HepG2 (cell line): ENCODE data around the gene UBE2Q2. TPM values are rescaled to one million over a fixed set of nuclear protein-coding genes. Genes with fewer than 3 reads are reported as not detected.
A peak's percentile ranks its signal among the peaks of the same experiment; 100 is the strongest.
"Not testable (repeated sequence)": the region's sequence is repeated elsewhere in the genome, so short reads cannot be mapped to it uniquely, and the experiment has no call there.

Experiments
- ATAC-seq: fragments of 200-7000 bp; cut with Tn5 transposase; 3 replicates; pipeline ENCODE4 v1.9.1; 2020; ENCODE audit warnings: mild to moderate bottlenecking, moderate library complexity
- BruUV-seq: library from RNA; stranded (reverse); fragments of 400-500 nt; replicated peaks from 2 replicates; lab custom pipeline; 2021; lab: Mats Ljungman, UMichigan
- CTCF ChIA-PET: fragments of 300-600 bp; formaldehyde crosslinking; extraction: SDS; loops from one replicate; lab custom pipeline; 2021; ENCODE audit warnings: low total read pairs, inconsistent platforms, low intra/inter-chr PET ratio; lab: Yijun Ruan, JAX
- POLR2A ChIA-PET: fragments of 350-600 bp; sonication (Branson Sonifier 250); formaldehyde crosslinking; loops from one replicate; lab custom pipeline; 2020; ENCODE audit warnings: antibody characterized with exemption, inconsistent platforms; lab: Yijun Ruan, JAX
- DNase-seq: peaks from one replicate; pipeline ENCODE4 v3.0.0-alpha.2; 2015; ENCODE audit warnings: low spot score
- FAIRE-seq: peaks from 3 replicates; lab custom pipeline; 2011; peaks lifted over from hg19 to GRCh38; lab: Jason Lieb, UNC
- H2AFZ ChIP-seq: one replicate; pipeline ENCODE4 v1.6.1; 2011; ENCODE audit warnings: low read length, inconsistent platforms
- H3K27ac ChIP-seq: fragments of 300-600 bp; 3 replicates; pipeline ENCODE4 v1.8.0; 2011; ENCODE audit warnings: mixed run types, mild to moderate bottlenecking, mixed read lengths, low read length, inconsistent platforms; ENCODE audit not compliant: insufficient read depth; ENCODE audit errors: extremely low read length
- H3K27me3 ChIP-seq, 2 experiments: fragments of 200-600 bp in 1 of 2; 2 replicates in 1 of 2; 3 replicates in 1 of 2; pipeline versions ENCODE4 v1.6.0 to v1.8.0; 2011; ENCODE audit warnings: low read length in 2 of 2, mild to moderate bottlenecking in 2 of 2, moderate library complexity in 2 of 2, inconsistent platforms in 1 of 2; ENCODE audit not compliant: insufficient read depth in 2 of 2, control insufficient read depth in 1 of 2
- H3K36me3 ChIP-seq, 2 experiments: fragments of 200-600 bp in 1 of 2; replicated peaks in 1 of 2; 2 replicates in 1 of 2; 3 replicates in 1 of 2; pipeline versions ENCODE4 v1.5.1 to v1.8.0; 2011; ENCODE audit warnings: low read length in 2 of 2, inconsistent platforms in 1 of 2; ENCODE audit not compliant: insufficient read depth in 2 of 2, control insufficient read depth in 1 of 2
- H3K4me1 ChIP-seq: 2 replicates; pipeline ENCODE4 v1.5.1; 2012; ENCODE audit warnings: low read length, inconsistent platforms; ENCODE audit not compliant: insufficient read depth
- H3K4me2 ChIP-seq: 2 replicates; pipeline ENCODE4 v1.6.0; 2011; ENCODE audit warnings: low read depth, low read length, inconsistent platforms
- H3K4me3 ChIP-seq, 3 experiments: fragments of 200-600 bp in 1 of 3; sonication (generic), shearing (Covaris generic) in 1 of 3; replicated peaks in 1 of 3; 2 replicates each; pipeline ENCODE4 v1.5.1; 2011 to 2016; ENCODE audit warnings: low read length in 3 of 3, inconsistent platforms in 2 of 3, low read depth in 2 of 3, mild to moderate bottlenecking in 2 of 3, control low read depth in 1 of 3, mixed read lengths in 1 of 3; ENCODE audit not compliant: insufficient read depth in 1 of 3
- H3K79me2 ChIP-seq: one replicate; pipeline ENCODE4 v1.6.1; 2011; ENCODE audit warnings: low read length, inconsistent platforms; ENCODE audit not compliant: insufficient read depth
- H3K9ac ChIP-seq: 2 replicates; pipeline ENCODE4 v1.6.0; 2011; ENCODE audit warnings: mild to moderate bottlenecking, low read depth, low read length, inconsistent platforms; ENCODE audit not compliant: insufficient read depth
- H3K9me3 ChIP-seq: 2 replicates; pipeline ENCODE4 v1.5.1; 2012; ENCODE audit warnings: mild to moderate bottlenecking, low read length
- H4K20me1 ChIP-seq: 2 replicates; pipeline ENCODE4 v1.6.0; 2011; ENCODE audit warnings: inconsistent platforms, mild to moderate bottlenecking, low read length, moderate library complexity; ENCODE audit not compliant: insufficient read depth
- BHLHE40 ChIP-seq: IDR thresholded peaks from 2 replicates; pipeline ENCODE4 v1.6.1; 2011; ENCODE audit warnings: low read length, improper control_type of control experiment
- MEIS2 ChIP-seq: sonication (generic); formaldehyde crosslinking; IDR thresholded peaks from 2 replicates; pipeline ENCODE4 v1.9.0; 2021; ENCODE audit warnings: mild to moderate bottlenecking, missing genetic modification reagents
- NR3C1 ChIP-seq: sonication (generic); formaldehyde crosslinking; IDR thresholded peaks from 2 replicates; pipeline ENCODE4 v1.4.0; 2020; ENCODE audit warnings: missing genetic modification reagents
- RFX1 ChIP-seq: fragments of 450-650 bp; IDR thresholded peaks from 2 replicates; pipeline ENCODE4 v1.6.1; 2017
- SMAD3 ChIP-seq: sonication (generic); formaldehyde crosslinking; IDR thresholded peaks from 2 replicates; pipeline ENCODE4 v1.4.0; 2020; ENCODE audit warnings: missing genetic modification reagents
- TFAP4 ChIP-seq: sonication (generic); IDR thresholded peaks from 2 replicates; pipeline ENCODE4 v1.6.1; 2016; ENCODE audit warnings: low read depth, borderline replicate concordance
- ZNF343 ChIP-seq: sonication (generic); formaldehyde crosslinking; IDR thresholded peaks from 2 replicates; pipeline ENCODE4 v1.4.0; 2020; ENCODE audit warnings: mild to moderate bottlenecking, missing genetic modification reagents
- ZNF567 ChIP-seq: sonication (generic); formaldehyde crosslinking; IDR thresholded peaks from 2 replicates; pipeline ENCODE4 v1.8.1; 2023; ENCODE audit warnings: mild to moderate bottlenecking, missing genetic modification reagents, borderline replicate concordance
- ZNF614 ChIP-seq: IDR thresholded peaks from 2 replicates; pipeline ENCODE4 v1.6.1; 2018; ENCODE audit warnings: missing biosample characterization, missing genetic modification reagents, inconsistent platforms, borderline replicate concordance
- WGBS: methylation state at CpG from one replicate; pipeline ENCODE4 v1.1.6; 2017; ENCODE audit warnings: low lambda C conversion rate; 5-methylcytosine and 5-hydroxymethylcytosine counted together
- in situ Hi-C: cut with HindIII; loops from 2 replicates; pipeline ENCODE4 v1.10.0; 2017; ENCODE audit warnings: low pct_unique_long_range_greater_than_20kb; ENCODE audit not compliant: extremely low pct_ligation_motif_present
- intact Hi-C: fragments of 100-400 bp; cut with micrococcal nuclease; formaldehyde crosslinking; loops from one replicate; pipeline ENCODE4 v1.10.0; 2022; ENCODE audit not compliant: unreplicated experiment
- polyA plus RNA-seq, 8 experiments: library from polyadenylated mRNA; depleted of rRNA in 3 of 8; stranded (reverse) in 7 of 8; unstranded in 1 of 8; fragments of >200 nt; fragmentation: Illumina TruSeq in 4 of 8; extraction: Trizol in 4 of 8; gene quantifications; 2 replicates each; pipeline versions ENCODE4 v1.2.1 to v1.2.3, GENCODE V29; 2011 to 2016; ENCODE audit warnings: low read depth in 4 of 8, missing spikeins in 1 of 8, mixed read lengths in 1 of 8; ENCODE audit not compliant: insufficient read depth in 1 of 8
- total RNA-seq, 5 experiments: library from RNA; depleted of rRNA; stranded (reverse); fragments of >200 nt; fragmentation: Illumina TruSeq; extraction: Trizol; gene quantifications; 2 replicates each; pipeline ENCODE4 v1.2.3, GENCODE V29; 2016; ENCODE audit warnings: low read depth in 1 of 5
- TF ChIP-seq, protein P1 (sequence below): sonication (generic); formaldehyde crosslinking; conservative IDR thresholded peaks from 2 replicates; pipeline ENCODE4 v1.8.1; 2023; ENCODE audit warnings: missing genetic modification reagents

UBE2Q2 gene
- total and polyA plus RNA-seq, 2 of the 13 experiments (the other 11 are each of a cell fraction or from before 2014, with no cell fraction given), result 10.6 to 20.4 TPM

DNA sequence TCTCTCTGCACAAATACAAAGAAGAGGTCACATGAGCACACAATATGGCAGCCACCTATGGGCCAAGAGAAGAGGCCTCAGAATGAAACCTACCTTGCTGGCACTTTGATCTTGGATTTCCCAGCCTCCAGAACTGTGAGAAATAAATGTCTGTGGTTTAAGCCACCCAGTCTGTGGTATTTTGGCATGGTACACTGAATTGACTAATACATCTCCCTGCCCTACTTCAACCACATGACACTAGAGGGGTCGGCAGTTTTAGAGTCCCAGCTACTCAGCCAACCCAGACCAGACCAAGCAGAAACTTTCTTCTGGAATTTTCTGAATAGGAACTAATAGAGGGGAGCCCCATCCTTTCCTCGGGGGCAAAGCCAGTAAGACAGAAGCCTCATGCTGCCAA, 35.8 kb upstream of the UBE2Q2 start:
- BruUV-seq, H3K27me3 ChIP-seq, H3K4me1 ChIP-seq, CTCF ChIA-PET, H3K9me3 ChIP-seq, H3K36me3 ChIP-seq, ATAC-seq, FAIRE-seq, H2AFZ ChIP-seq, H3K9ac ChIP-seq, POLR2A ChIA-PET, H4K20me1 ChIP-seq, H3K79me2 ChIP-seq, H3K27ac ChIP-seq, DNase-seq, H3K4me2 ChIP-seq, H3K4me3 ChIP-seq: not testable (repeated sequence)
- intact Hi-C loops, result loop anchor here (10.0 kb wide), 1 partner anchor 53 kb away; no protein-coding TSS in a partner anchor
- 89% methylated on average over 1 of the region's 2 CpGs for WGBS
- in situ Hi-C loops, result loop anchor here (10.0 kb wide), 2 partner anchors 83 to 123 kb away; a partner anchor contains a TSS

- BruUV-seq, H3K9ac ChIP-seq, H4K20me1 ChIP-seq, H2AFZ ChIP-seq, H3K79me2 ChIP-seq, H3K27ac ChIP-seq, FAIRE-seq, DNase-seq, POLR2A ChIA-PET, H3K4me1 ChIP-seq, CTCF ChIA-PET, H3K36me3 ChIP-seq, H3K4me3 ChIP-seq, H3K9me3 ChIP-seq, ATAC-seq, H3K27me3 ChIP-seq: not testable (repeated sequence)
- 38% methylated on average over 6 of the region's 6 CpGs for WGBS
- in situ Hi-C loops (loop anchor here (10.0 kb wide), 2 partner anchors 83 to 123 kb away; a partner anchor contains a TSS), intact Hi-C loops (loop anchor here (10.0 kb wide), 1 partner anchor 53 kb away; no protein-coding TSS in a partner anchor)
- H3K4me2 ChIP-seq, result peak overlapping the region; percentile 7; the same call in 1 of the 2 replicates
Measured at GRCh38 chr15:75808009-75808408, 35.2 kb upstream of the UBE2Q2 start.

GRCh38 chr15:75808563-75808962, 34.7 kb upstream of the UBE2Q2 start:
- no peak overlapping the region for H3K4me2 ChIP-seq
- in situ Hi-C loops (loop anchor here (10.0 kb wide), 2 partner anchors 84 to 124 kb away; a partner anchor contains a TSS), intact Hi-C loops (loop anchor here (10.0 kb wide), 1 partner anchor 54 kb away; no protein-coding TSS in a partner anchor)
- H3K9ac ChIP-seq, result no peak overlapping the region
- no peaks in the 10 kb centered on the region for H4K20me1 ChIP-seq
- DNase-seq (no peak), FAIRE-seq (no peak), ATAC-seq (no peak)
- H3K4me1 ChIP-seq, result no peaks in the 10 kb centered on the region
- CTCF ChIA-PET, result no interaction called here
- H2AFZ ChIP-seq, result no peak overlapping the region
- H3K27me3 ChIP-seq, result peaks cover 0 to 1% of the 10 kb centered on the region in 2 experiments; a peak in 1 of 5 replicates
- BruUV-seq, result no TSS peak
- H3K79me2 ChIP-seq, result no peaks in the 10 kb centered on the region
- 33% methylated on average over 6 of the region's 6 CpGs for WGBS
- H3K36me3 ChIP-seq, result no peaks in the 10 kb centered on the region
- H3K4me3 ChIP-seq, result no peak overlapping the region
- H3K9me3 ChIP-seq, result no peaks in the 10 kb centered on the region
- no peak overlapping the region for H3K27ac ChIP-seq
- POLR2A ChIA-PET, result no interaction called here
- TF ChIP-seq ZNF567 (CRISPR knock-in tag) (no peak), ZNF614 (CRISPR knock-in tag) (no peak), NR3C1 (CRISPR knock-in tag) (no peak), MEIS2 (CRISPR knock-in tag) (no peak), ZNF343 (no peak), TFAP4 (no peak), BHLHE40 (no peak), RFX1 (no peak), SMAD3 (CRISPR knock-in tag) (no peak)
- TF ChIP-seq, protein P1, sequence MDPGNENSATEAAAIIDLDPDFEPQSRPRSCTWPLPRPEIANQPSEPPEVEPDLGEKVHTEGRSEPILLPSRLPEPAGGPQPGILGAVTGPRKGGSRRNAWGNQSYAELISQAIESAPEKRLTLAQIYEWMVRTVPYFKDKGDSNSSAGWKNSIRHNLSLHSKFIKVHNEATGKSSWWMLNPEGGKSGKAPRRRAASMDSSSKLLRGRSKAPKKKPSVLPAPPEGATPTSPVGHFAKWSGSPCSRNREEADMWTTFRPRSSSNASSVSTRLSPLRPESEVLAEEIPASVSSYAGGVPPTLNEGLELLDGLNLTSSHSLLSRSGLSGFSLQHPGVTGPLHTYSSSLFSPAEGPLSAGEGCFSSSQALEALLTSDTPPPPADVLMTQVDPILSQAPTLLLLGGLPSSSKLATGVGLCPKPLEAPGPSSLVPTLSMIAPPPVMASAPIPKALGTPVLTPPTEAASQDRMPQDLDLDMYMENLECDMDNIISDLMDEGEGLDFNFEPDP (CRISPR knock-in tag), result no peak
